Measurements from ENCODE around the gene UBALD1. TPM values are rescaled to one million over a fixed set of nuclear protein-coding genes. Genes with fewer than 3 reads are reported as not detected.

The UBALD1 gene
- total RNA-seq, 1 donor, result 9.4 TPM

GRCh38 chr16:4616047-4616811 lies 1.5 kb upstream of the UBALD1 start:
- Histone ChIP-seq H2AFZ (ENCODE audit: low read length) (peak overlapping the region; percentile 94), H4K20me1 (ENCODE audit: insufficient read depth, low read length) (peaks cover 21% of the 10 kb centered on the region), H3K79me2 (ENCODE audit: insufficient read depth, low read length) (peaks cover 30% of the 10 kb centered on the region), H3K27ac (ENCODE audit: low read depth, low read length) (peak overlapping the region; percentile 87), H3K9me3 (ENCODE audit: low read depth, low read length) (no peaks in the 10 kb centered on the region), H3K4me2 (ENCODE audit: insufficient read depth, low read length) (peak overlapping the region; percentile 93), H3K4me1 (ENCODE audit: insufficient read depth, low read length) (peaks cover 24% of the 10 kb centered on the region), H3K27me3 (ENCODE audit: insufficient read depth, low read length) (no peaks in the 10 kb centered on the region), H3K4me3 (ENCODE audit: insufficient read depth, low read length) (peak overlapping the region; percentile 84), H3K36me3 (ENCODE audit: insufficient read depth, low read length) (no peaks in the 10 kb centered on the region)
- TF ChIP-seq CTCF (IDR thresholded peaks at IDR 0.05; ENCODE audit: extremely low read depth, low read depth, low read length), result peak; percentile 23
- DNase-seq (ENCODE audit: insufficient read length, low spot score, missing footprints), result peak; percentile 100

GRCh38 chr16:4615384-4616046 lies 827 bp upstream of the UBALD1 start:
- no peaks in the 10 kb centered on the region for H3K27me3 ChIP-seq (ENCODE audit: insufficient read depth, low read length)
- H3K9me3 ChIP-seq (ENCODE audit: low read depth, low read length), result no peaks in the 10 kb centered on the region
- peaks cover 37% of the 10 kb centered on the region for H3K79me2 ChIP-seq (ENCODE audit: insufficient read depth, low read length)
- H3K4me3 ChIP-seq (ENCODE audit: insufficient read depth, low read length), result peak overlapping the region; percentile 87
- H2AFZ ChIP-seq (ENCODE audit: low read length), result peak overlapping the region; percentile 94
- DNase-seq (ENCODE audit: insufficient read length, low spot score, missing footprints), result peak; percentile 79
- H3K36me3 ChIP-seq (ENCODE audit: insufficient read depth, low read length), result no peaks in the 10 kb centered on the region
- peak overlapping the region; percentile 90 for H3K4me2 ChIP-seq (ENCODE audit: insufficient read depth, low read length)
- peak overlapping the region; percentile 71 for H3K27ac ChIP-seq (ENCODE audit: low read depth, low read length)
- no peak for TF ChIP-seq CTCF (IDR thresholded peaks at IDR 0.05; ENCODE audit: extremely low read depth, low read depth, low read length)
- peaks cover 24% of the 10 kb centered on the region for H3K4me1 ChIP-seq (ENCODE audit: insufficient read depth, low read length)
- H4K20me1 ChIP-seq (ENCODE audit: insufficient read depth, low read length), result peaks cover 26% of the 10 kb centered on the region

GRCh38 chr16:4613636-4614570 lies 785 bp downstream of the UBALD1 start:
- Histone ChIP-seq H3K9me3 (ENCODE audit: low read depth, low read length) (no peaks in the 10 kb centered on the region), H3K79me2 (ENCODE audit: insufficient read depth, low read length) (peaks cover 40% of the 10 kb centered on the region), H3K4me3 (ENCODE audit: insufficient read depth, low read length) (peak overlapping the region; percentile 87), H2AFZ (ENCODE audit: low read length) (peak overlapping the region; percentile 15), H3K27me3 (ENCODE audit: insufficient read depth, low read length) (no peaks in the 10 kb centered on the region), H4K20me1 (ENCODE audit: insufficient read depth, low read length) (peaks cover 30% of the 10 kb centered on the region), H3K27ac (ENCODE audit: low read depth, low read length) (peak overlapping the region; percentile 71), H3K4me1 (ENCODE audit: insufficient read depth, low read length) (peaks cover 24% of the 10 kb centered on the region), H3K4me2 (ENCODE audit: insufficient read depth, low read length) (peak overlapping the region; percentile 90), H3K36me3 (ENCODE audit: insufficient read depth, low read length) (no peaks in the 10 kb centered on the region)
- no peak for TF ChIP-seq CTCF (IDR thresholded peaks at IDR 0.05; ENCODE audit: extremely low read depth, low read depth, low read length)
- peak; percentile 95 for DNase-seq (ENCODE audit: insufficient read length, low spot score, missing footprints)
